Endothelial cell of umbilical vein (primary cell): ENCODE data around the gene TDRD9.

Experiments
- POLR2AphosphoS5 ChIP-seq: IDR thresholded peaks from 2 replicates; pipeline ENCODE4 v1.6.1; 2012; ENCODE audit warnings: low read depth, mild to moderate bottlenecking, control low read depth, low read length, moderate library complexity; ENCODE audit not compliant: insufficient read depth
- TF ChIP-seq, protein P1 (sequence below), 2 donors: IDR thresholded peaks; 1 replicate in 1 of 2; 2 replicates in 1 of 2; pipeline ENCODE4 v1.5.1; 2011; ENCODE audit warnings: low read length in 2 of 2, mild to moderate bottlenecking in 2 of 2, moderate library complexity in 2 of 2, control low read depth in 1 of 2, inconsistent platforms in 1 of 2, low read depth in 1 of 2; ENCODE audit not compliant: insufficient read depth in 1 of 2; ENCODE audit errors: extremely low read depth in 1 of 2

GRCh38 chr14:103905842-103906456 is 22.3 kb upstream of the TDRD9 start:
- TF ChIP-seq, protein P1, sequence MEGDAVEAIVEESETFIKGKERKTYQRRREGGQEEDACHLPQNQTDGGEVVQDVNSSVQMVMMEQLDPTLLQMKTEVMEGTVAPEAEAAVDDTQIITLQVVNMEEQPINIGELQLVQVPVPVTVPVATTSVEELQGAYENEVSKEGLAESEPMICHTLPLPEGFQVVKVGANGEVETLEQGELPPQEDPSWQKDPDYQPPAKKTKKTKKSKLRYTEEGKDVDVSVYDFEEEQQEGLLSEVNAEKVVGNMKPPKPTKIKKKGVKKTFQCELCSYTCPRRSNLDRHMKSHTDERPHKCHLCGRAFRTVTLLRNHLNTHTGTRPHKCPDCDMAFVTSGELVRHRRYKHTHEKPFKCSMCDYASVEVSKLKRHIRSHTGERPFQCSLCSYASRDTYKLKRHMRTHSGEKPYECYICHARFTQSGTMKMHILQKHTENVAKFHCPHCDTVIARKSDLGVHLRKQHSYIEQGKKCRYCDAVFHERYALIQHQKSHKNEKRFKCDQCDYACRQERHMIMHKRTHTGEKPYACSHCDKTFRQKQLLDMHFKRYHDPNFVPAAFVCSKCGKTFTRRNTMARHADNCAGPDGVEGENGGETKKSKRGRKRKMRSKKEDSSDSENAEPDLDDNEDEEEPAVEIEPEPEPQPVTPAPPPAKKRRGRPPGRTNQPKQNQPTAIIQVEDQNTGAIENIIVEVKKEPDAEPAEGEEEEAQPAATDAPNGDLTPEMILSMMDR (IDR thresholded peaks at IDR 0.05; ENCODE audit: extremely low read depth in 1 of 2, insufficient read depth in 1 of 2, low read depth in 1 of 2, low read length in 2 of 2) = peak; percentile 30 to 60
- TF ChIP-seq POLR2AphosphoS5 = no peak
